ENCODE data around the gene RFC2.
A peak's percentile ranks its signal among the peaks of the same experiment; 100 is the strongest.

Gene RFC2

GRCh38 chr7:74254129-74254857, at the start of gene RFC2:
Gene RFC2, minus strand, starts transcription at chr7:74254399. Its CDS starts 16 bp downstream, at chr7:74254383.
- intact Hi-C loops (cut with DNase I), result loop anchor here (5.0 to 10.0 kb wide), 2 partner anchors 47 to 141 kb away; no protein-coding TSS in a partner anchor

GRCh38 chr7:74302745-74303221, 48.6 kb upstream of the RFC2 start:
- DNase-seq, result peak in 21 of 42 donors; percentile 25 to 73 (median 43)
- intact Hi-C loops (cut with DNase I), result no loop called here

More at GRCh38 chr7:74254129-74254857, at the start of gene RFC2:
- DNase-seq, result peak; percentile 89 to 99 (median 97)

GRCh38 chr7:74300926-74301325, 46.7 kb upstream of the RFC2 start:
- no peak for DNase-seq
- intact Hi-C loops (cut with DNase I), result no loop called here

- intact Hi-C loops (cut with DNase I), result no loop called here
- DNase-seq, result no peak
Measured at GRCh38 chr7:74299401-74299800, 45.2 kb upstream of the RFC2 start.

- DNase-seq, result no peak
- intact Hi-C loops (cut with DNase I), result no loop called here
Measured at GRCh38 chr7:74297516-74298233, 43.5 kb upstream of the RFC2 start.

GRCh38 chr7:74294191-74294998, 40.2 kb upstream of the RFC2 start:
- intact Hi-C loops (cut with DNase I), result no loop called here
- peak in 1 of 42 donors; percentile 10 for DNase-seq

GRCh38 chr7:74293577-74293908, 39.3 kb upstream of the RFC2 start:
- peak in 2 of 42 donors; percentile 14 to 53 for DNase-seq
- intact Hi-C loops (cut with DNase I), result no loop called here

- intact Hi-C loops (cut with DNase I), result no loop called here
- peak in 8 of 42 donors; percentile 35 to 71 (median 42) for DNase-seq
Measured at GRCh38 chr7:74292757-74293576, 38.8 kb upstream of the RFC2 start.

GRCh38 chr7:74291535-74291934, 37.3 kb upstream of the RFC2 start:
- intact Hi-C loops (cut with DNase I), result no loop called here

GRCh38 chr7:74290981-74291441, 36.8 kb upstream of the RFC2 start:
- DNase-seq, result peak in 25 of 42 donors; percentile 12 to 74 (median 48)
- intact Hi-C loops (cut with DNase I), result no loop called here

More at GRCh38 chr7:74291535-74291934, 37.3 kb upstream of the RFC2 start:
- no peak for DNase-seq

GRCh38 chr7:74290553-74290950, 36.4 kb upstream of the RFC2 start:
- intact Hi-C loops (cut with DNase I), result no loop called here

GRCh38 chr7:74289659-74290552, 35.7 kb upstream of the RFC2 start:
- peak; percentile 53 to 88 (median 72) for DNase-seq
- intact Hi-C loops (cut with DNase I), result loop anchor here (5.0 kb wide), 1 partner anchor 82 kb away; no protein-coding TSS in a partner anchor

More at GRCh38 chr7:74290553-74290950, 36.4 kb upstream of the RFC2 start:
- peak in 7 of 42 donors; percentile 20 to 57 (median 43) for DNase-seq

- intact Hi-C loops (cut with DNase I), result loop anchor here (5.0 kb wide), 1 partner anchor 83 kb away; no protein-coding TSS in a partner anchor
- peak; percentile 67 to 95 (median 88) for DNase-seq
Measured at GRCh38 chr7:74289018-74289658, 34.9 kb upstream of the RFC2 start, which contains the start of gene CLIP2. Gene CLIP2, plus strand, starts transcription at chr7:74289407. Its CDS starts 28,140 bp downstream, at chr7:74317547.

GRCh38 chr7:74288034-74288881, 34.1 kb upstream of the RFC2 start:
- intact Hi-C loops (cut with DNase I), result loop anchor here (5.0 kb wide), 1 partner anchor 84 kb away; no protein-coding TSS in a partner anchor
- DNase-seq, result peak in 1 of 42 donors; percentile 51

- intact Hi-C loops (cut with DNase I), result loop anchor here (5.0 kb wide), 1 partner anchor 85 kb away; no protein-coding TSS in a partner anchor
- DNase-seq, result no peak
Measured at GRCh38 chr7:74287303-74288033, 33.3 kb upstream of the RFC2 start.

All from head of caudate nucleus (tissue), 42 donors.